SK-MEL-5 (cell line): ENCODE measurements around the gene NFIX. TPM values are rescaled to one million over a fixed set of nuclear protein-coding genes. Genes with fewer than 3 reads are reported as not detected.

Source experiments
- DNase-seq: peaks from one replicate; pipeline ENCODE4 v3.0.0-alpha.2; 2016; ENCODE audit warnings: low read depth, low spot score
- in situ Hi-C: cut with HindIII; loops from 2 replicates; pipeline ENCODE4 v1.10.0; 2016; ENCODE audit warnings: low sequenced_read_pairs, high pct_unique_total_duplicates, low pct_unique_long_range_greater_than_20kb
- total RNA-seq: library from RNA; depleted of rRNA; stranded (reverse); fragments of >200 nt; shearing (Covaris generic); gene quantifications from 2 replicates; pipeline ENCODE4 v1.2.3, GENCODE V29; 2014

NFIX gene
- total RNA-seq, 1 experiment from 2014 or later = 4.9 TPM

DNA sequence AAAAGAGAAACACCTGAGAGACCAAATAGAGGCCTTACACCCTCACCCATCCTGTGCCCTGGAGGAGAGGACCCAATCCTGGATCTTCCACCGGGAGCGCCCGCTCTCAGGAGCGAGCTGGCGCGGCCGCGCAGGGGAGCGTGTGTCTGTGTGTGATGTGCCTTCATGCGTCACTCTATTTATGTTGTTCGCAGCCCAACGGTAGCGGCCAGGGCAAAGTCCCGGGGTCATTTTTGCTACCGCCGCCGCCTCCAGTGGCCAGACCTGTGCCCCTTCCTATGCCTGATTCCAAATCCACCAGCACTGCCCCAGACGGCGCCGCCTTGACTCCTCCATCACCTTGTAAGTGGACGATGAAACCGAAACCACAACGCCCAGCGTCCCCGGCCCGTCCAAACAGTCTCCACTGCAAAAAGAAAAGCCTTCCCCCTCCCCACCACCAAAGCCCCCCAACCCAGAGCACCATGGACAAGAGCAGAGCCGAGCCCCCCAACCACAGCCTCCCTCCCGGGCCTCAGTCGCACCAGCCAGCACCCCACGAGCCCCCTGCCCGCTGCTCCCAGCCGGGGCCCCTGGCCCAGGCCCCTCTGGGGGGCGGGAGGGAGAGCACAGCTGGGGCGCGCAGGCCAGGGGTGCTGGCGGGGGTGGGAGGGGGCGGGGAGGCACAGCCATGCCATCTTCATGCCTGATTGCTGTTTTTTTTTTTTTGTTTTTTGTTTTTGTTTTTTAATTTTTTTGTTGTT, 92.7 kb downstream of the NFIX start:
- in situ Hi-C loops = no loop called here
- no peak for DNase-seq

DNA sequence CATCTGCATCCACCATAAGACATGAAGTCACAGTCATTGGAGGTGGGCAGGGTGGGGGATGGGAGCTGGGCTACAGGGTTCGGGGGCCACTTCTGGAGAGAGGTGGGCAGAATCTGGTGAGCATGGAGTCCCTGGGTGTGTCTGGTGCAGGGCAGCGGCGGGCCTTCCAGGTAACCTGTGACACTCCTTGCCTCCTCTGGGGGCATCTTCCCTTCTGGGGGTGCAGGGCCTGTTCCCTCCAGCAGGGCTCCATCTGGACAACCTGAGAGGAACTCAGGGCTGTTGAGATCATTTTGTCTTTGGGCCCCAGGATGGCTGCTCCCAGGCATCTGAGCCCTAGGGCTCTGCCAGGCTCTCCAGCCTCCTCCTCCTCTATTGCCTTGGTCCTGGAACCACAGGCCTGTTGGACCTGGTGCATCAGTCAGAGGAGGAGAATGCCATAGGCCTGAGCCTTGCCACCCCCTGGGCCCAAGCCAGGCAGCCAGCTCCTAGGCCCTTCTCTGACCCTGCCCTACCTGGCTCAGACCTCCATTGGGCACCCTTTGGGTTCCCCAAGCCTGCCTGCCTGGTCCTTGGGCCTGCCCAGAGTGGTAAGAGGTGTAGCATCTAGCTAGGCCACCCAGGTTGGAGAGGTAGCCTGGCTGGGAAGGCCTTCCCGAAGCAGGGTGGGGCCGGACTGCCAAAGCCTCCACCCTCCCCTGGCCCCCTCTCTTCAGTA, 94.0 kb downstream of the NFIX start:
- in situ Hi-C loops = no loop called here
- DNase-seq = peak; percentile 11

- no peak for DNase-seq
- in situ Hi-C loops = no loop called here
These were observed 94.7 kb downstream of the NFIX start for GRCh38 chr19:13089857-13090507.

DNA sequence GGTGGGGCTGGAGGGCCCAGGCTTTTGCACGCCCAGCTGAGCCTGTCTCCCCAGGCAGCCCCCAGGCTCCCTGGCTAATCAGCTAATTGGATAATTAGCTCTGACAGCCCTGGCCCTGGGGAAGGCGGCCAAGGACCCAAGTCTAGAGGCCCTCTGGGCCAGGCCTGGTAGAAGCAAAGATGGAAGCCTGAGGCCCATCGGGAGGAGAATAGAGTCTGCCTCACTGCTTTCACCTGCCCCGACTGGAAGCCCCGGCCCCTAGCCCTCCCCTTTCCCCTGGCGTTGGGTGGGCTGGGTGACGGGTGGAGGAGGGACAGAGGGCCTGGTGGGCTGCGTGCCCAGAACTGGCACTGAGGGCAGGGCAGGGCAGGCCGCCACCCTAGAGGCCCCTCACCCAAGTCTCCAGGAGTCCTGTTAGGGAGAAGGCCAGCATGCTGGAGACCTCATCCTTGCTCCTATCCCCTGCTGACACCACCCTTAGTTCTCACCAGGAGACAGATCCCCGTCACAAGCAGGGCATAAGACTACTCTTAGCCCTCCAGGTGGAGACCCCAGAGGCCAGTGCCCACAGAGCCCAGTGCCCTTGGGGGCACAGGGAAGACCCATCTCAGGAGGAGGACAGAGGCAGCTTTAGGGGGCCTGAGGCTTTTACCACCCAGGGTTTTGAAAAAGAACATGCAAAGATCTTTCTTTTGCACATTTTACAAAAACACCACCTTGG, 95.4 kb downstream of the NFIX start:
- in situ Hi-C loops = no loop called here

GRCh38 chr19:13091400-13092157, 96.3 kb downstream of the NFIX start:
- no peak for DNase-seq
- in situ Hi-C loops = no loop called here

More for the DNA sequence above, 95.4 kb downstream of the NFIX start:
- no peak for DNase-seq

DNA sequence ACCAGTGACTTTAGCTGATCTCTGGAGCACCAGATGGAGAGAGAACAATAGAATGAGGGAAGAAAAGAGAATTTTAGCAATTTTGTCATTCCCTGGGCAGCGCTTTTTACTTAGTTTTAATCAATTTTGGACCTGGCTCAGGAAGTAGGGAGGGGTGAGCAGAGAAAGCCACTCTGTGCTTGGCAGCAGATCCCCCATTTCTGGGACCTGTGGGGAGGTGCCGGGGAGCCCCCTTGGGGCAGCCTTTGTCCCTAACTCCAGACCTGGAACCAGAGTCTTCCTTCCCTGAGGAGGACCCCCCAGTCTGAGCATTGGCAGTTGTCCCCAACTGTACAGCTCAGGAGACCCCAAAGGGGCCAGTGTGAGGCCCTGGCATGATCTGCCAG, 96.9 kb downstream of the NFIX start:
- in situ Hi-C loops = no loop called here
- no peak for DNase-seq

DNA sequence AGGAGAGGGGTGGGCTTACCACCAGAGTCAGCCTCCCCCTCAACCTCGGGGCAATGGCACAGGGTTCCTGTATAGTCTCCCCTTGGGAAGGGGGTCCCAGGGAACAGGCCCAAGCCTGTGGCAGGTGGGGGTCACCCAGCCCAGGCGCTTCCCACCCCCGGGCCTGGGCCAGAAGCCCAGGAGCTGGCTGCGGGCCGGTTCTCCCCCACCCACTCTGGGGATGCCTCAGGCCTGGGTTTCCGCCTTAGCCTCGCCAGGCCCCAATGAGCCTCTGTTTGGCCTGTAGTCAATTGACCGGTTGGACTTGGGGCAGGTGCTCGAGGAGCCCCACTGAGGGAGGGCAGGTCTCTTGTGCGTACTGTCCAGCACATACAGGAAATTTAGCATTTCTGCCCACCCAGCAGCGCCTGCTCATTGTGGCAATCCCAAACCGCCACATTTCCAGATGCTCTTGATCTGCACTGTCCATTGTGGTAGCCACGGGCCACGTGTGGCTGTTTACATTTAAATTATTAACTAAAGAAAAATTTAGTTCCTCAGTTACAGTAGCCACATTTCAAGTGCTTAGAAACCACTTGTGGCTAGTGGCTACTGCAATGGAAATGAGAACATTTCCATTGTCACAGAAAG, 97.4 kb downstream of the NFIX start:
- DNase-seq = no peak
- in situ Hi-C loops = no loop called here

DNA sequence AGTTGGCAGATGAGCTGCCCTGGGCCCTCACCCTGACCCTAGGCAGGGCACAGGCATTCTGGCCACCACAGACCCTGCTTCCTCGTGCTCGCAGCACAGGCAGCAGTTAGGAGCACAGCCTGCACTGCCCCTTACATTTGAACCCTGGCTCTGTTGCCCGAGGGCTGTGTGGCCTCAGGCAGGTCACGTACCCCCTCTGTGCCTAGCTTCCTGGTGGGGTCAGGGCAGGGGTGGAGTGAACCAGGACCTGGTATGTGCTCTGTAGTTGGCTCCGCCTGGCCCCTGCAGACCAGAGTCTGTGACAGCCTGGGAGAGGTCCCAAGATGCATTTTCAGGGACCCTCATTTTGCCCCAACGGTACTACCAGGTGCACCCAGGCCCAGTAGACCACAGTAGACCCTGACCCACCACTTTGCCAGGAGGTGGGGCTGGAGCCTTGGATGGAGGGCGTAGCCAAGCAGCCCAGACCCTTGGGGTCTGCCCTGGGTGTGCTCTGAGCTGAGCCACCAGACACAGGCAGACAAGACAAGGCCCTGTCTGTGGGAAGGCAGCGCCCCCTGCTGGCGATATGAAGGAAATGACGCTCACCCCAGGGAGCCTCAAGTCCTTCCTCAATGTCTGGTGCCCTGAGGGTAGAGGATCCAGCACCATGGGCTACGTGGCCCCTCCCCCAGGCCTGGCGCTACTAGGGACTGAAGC, 98.3 kb downstream of the NFIX start:
- in situ Hi-C loops = no loop called here
- DNase-seq = peak; percentile 80

- no peak for DNase-seq
- in situ Hi-C loops = no loop called here
These were observed 98.8 kb downstream of the NFIX start for GRCh38 chr19:13094106-13094504.

DNA sequence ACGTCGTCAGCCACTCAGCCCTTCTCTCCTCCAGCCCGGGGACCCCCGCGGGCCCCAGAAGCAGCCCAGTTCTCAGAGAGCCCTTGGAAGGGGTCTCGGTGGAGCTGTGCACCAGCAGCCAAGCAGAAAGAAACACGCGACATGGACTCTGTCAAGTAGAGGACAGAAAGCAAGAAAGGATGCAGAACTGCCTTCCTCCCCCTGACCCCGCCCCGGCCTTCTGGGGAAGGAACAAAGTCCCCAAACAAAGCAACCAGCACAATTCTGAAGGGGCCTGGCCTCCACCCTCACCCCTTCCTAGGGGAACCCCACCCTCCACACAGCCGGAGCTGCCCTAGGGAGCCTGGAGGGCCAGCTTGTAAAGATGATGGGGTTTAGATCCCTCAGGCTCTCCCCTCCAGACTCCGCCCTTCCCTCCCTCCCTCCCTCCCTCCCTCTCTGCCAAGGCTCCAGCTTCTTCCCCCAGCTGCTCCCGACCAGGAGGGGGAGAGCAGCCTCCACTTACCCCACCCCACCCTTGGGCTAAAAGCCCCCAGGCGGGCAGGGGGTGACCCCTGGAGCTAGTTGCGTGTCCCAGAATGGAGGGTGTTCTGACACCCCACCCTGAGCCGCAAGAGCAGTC, 99.6 kb downstream of the NFIX start:
- in situ Hi-C loops = no loop called here
- DNase-seq = no peak

DNA sequence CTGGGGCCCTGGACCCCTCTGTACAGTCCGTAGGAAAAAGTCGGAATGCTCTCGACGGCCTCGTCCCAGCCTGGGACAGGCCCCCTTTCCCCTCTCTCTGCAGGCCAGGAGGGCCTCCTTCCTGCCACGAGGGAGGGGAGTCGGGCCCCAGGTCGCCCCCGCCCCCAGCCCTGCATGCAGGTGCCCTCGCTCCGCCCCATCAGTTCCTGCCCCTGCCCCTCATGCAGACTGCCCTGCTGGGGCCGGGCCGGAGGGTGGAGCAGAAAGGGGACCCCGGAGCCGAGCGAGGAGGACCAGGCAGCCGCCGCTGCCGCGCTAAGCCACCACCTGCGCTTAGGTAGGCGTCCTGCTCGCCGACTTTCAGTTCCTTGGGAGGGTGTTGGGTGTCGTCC, 100.1 kb downstream of the NFIX start:
- in situ Hi-C loops = no loop called here
- DNase-seq = no peak

GRCh38 chr19:13095934-13096927, 101.0 kb downstream of the NFIX start:
- in situ Hi-C loops = no loop called here
- no peak for DNase-seq

DNA sequence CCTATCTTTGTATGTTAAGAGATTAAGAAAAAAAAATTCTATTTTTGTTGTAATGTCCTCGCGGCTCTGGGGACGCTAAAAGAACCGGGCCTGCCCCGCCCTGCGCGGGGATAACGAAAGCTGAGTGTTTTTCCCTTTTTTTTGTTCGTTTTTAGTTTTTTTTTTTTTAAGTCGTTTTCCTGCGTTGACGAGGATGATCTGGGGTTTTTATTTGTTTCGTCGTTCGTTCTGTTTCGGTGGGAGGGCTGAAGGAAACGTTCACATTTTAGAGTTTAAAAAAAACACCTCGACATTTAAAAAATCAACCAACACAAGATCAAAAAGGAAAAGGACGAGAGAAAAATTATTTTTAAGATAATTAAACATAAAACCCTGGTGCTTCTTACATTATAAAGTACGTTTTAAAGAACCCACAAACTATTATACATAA, 101.8 kb downstream of the NFIX start:
- DNase-seq = no peak
- in situ Hi-C loops = no loop called here

DNA sequence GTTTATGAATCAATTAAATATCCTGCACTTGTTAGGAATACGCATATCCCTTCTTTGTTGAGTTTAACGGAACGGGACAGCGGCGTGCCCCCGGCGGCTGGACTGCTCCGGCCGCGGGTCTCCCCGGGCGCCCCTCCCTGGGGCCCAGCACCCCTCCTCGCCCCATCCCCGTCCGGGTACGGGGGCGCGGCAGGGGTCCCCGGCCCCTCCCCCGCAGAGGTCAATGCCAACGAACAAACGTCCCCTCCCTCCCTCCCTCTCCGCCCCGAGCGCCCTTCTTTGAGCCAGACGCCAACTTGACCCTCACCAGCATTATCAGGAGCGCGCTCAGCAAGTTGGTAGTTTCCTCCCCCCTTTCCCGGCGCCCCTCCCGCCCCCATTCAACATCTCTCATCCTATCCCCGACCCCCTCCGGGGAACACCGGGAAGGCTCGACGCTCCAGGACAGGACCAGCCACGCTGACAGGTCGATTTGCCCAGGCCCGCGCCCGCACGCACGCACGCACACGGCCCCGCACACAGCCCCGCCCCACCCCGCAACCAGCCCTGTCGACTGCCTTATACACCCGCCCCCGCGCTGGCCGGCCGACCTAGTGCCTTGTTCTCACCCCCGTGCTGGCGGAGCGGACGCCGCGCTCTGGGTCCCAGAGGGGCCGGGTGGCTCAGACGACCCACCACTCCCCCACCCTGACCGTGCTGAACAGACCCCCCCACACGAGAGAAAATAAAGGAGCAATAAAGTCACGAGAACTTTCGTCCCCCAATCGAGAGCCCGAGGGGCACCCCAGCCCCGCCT, 102.4 kb downstream of the NFIX start:
- DNase-seq = no peak
- in situ Hi-C loops = no loop called here
